ENCODE results near the gene TRIM66. TPM values are rescaled to one million over a fixed set of nuclear protein-coding genes. Genes with fewer than 3 reads are reported as not detected.

Gene TRIM66
- total and polyA plus RNA-seq, 10 of the 15 experiments (the other 5 are each of a cell fraction or from before 2014, with no cell fraction given): 1.7 to 14.5 (median 7.4) TPM

GRCh38 chr11:8612522-8612921 lies 69.9 kb downstream of the TRIM66 start:
- Histone ChIP-seq H3K79me2 (ENCODE audit: control insufficient read depth, insufficient read depth, low read length) (no peaks in the 10 kb centered on the region), H3K9ac (ENCODE audit: control insufficient read depth, insufficient read depth, low read length) (peak overlapping the region; percentile 13; the same call in 1 of the 2 replicates), H3K27me3 (replicated peaks in 1 of 2; ENCODE audit: control insufficient read depth in 2 of 2, insufficient read depth in 2 of 2, low read length in 1 of 2) (no peaks in the 10 kb centered on the region), H3K4me2 (ENCODE audit: control insufficient read depth, insufficient read depth) (no peak overlapping the region), H4K20me1 (ENCODE audit: control insufficient read depth, insufficient read depth) (no peaks in the 10 kb centered on the region), H3K36me3 (ENCODE audit: control insufficient read depth in 2 of 2, insufficient read depth in 2 of 2, low read length in 1 of 2) (peaks cover 4 to 11% of the 10 kb centered on the region in 2 experiments; a peak in 3 of 4 replicates), H3K4me3 (no peak overlapping the region), H3K4me1 (ENCODE audit: control insufficient read depth, insufficient read depth, low read length) (no peaks in the 10 kb centered on the region), H3K27ac (ENCODE audit: control insufficient read depth, insufficient read depth) (no peak overlapping the region), H3K9me3 (replicated peaks; ENCODE audit: control insufficient read depth, insufficient read depth, low read length) (no peaks in the 10 kb centered on the region), H2AFZ (ENCODE audit: control insufficient read depth, low read depth, low read length) (no peak overlapping the region)
- ATAC-seq (peak; percentile 25), FAIRE-seq (no peak), DNase-seq (ENCODE audit: low read depth, low spot score) (no peak)
- ChIA-PET CTCF (interaction anchor here (0.5 to 1.3 kb wide), 4 partner anchors 12 to 894 kb away, joined by 3 to 4 read pairs (median 4); partner anchors contain the start of gene STK33), RAD21 (ENCODE audit: unreplicated experiment) (interaction anchor here (0.8 kb wide), 1 partner anchor 18 kb away, joined by 3 read pairs; the partner anchor contains the start of gene STK33), POLR2A (interaction anchor here (0.8 to 0.9 kb wide), 2 partner anchors 21 to 165 kb away, joined by 3 read pairs; no protein-coding TSS in a partner anchor), SMC1A (ENCODE audit: uncharacterized antibody, unreplicated experiment) (interaction anchor here (0.8 to 1.6 kb wide), 5 partner anchors 13 to 347 kb away, joined by 3 to 4 read pairs (median 3); no protein-coding TSS in a partner anchor)
- TF ChIP-seq, protein P1, sequence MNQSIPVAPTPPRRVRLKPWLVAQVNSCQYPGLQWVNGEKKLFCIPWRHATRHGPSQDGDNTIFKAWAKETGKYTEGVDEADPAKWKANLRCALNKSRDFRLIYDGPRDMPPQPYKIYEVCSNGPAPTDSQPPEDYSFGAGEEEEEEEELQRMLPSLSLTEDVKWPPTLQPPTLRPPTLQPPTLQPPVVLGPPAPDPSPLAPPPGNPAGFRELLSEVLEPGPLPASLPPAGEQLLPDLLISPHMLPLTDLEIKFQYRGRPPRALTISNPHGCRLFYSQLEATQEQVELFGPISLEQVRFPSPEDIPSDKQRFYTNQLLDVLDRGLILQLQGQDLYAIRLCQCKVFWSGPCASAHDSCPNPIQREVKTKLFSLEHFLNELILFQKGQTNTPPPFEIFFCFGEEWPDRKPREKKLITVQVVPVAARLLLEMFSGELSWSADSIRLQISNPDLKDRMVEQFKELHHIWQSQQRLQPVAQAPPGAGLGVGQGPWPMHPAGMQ (IDR thresholded peaks at IDR 0.05; ENCODE audit: borderline replicate concordance): no peak
- TF ChIP-seq TCF3 (IDR thresholded peaks at IDR 0.05; ENCODE audit: borderline replicate concordance, insufficient read depth, low read depth, low read length) (no peak), MYB (IDR thresholded peaks at IDR 0.05; ENCODE audit: borderline replicate concordance, low read depth, low read length) (no peak), CHD4 (IDR thresholded peaks at IDR 0.05) (no peak), TBL1XR1 (IDR thresholded peaks at IDR 0.05; ENCODE audit: low read depth, low read length) (no peak), SRF (IDR thresholded peaks at IDR 0.05; ENCODE audit: low read depth in 2 of 2, low read length in 2 of 2) (no peak), MEF2B (IDR thresholded peaks at IDR 0.05; ENCODE audit: partially characterized antibody, poor library complexity, severe bottlenecking) (no peak), HDGF (IDR thresholded peaks at IDR 0.05) (no peak), FOXK2 (IDR thresholded peaks at IDR 0.05) (no peak), LARP7 (IDR thresholded peaks at IDR 0.05) (no peak), ZNF207 (IDR thresholded peaks at IDR 0.05; ENCODE audit: borderline replicate concordance) (no peak), ATF7 (IDR thresholded peaks at IDR 0.05; ENCODE audit: low read depth) (no peak), FOS (IDR thresholded peaks at IDR 0.05; ENCODE audit: borderline replicate concordance, extremely low read depth, insufficient read length) (no peak), TCF7 (IDR thresholded peaks at IDR 0.05; ENCODE audit: borderline replicate concordance) (no peak), NFXL1 (IDR thresholded peaks at IDR 0.05; ENCODE audit: borderline replicate concordance) (no peak)
- TF ChIP-seq, protein P2, sequence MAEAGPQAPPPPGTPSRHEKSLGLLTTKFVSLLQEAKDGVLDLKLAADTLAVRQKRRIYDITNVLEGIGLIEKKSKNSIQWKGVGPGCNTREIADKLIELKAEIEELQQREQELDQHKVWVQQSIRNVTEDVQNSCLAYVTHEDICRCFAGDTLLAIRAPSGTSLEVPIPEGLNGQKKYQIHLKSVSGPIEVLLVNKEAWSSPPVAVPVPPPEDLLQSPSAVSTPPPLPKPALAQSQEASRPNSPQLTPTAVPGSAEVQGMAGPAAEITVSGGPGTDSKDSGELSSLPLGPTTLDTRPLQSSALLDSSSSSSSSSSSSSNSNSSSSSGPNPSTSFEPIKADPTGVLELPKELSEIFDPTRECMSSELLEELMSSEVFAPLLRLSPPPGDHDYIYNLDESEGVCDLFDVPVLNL (IDR thresholded peaks at IDR 0.05; ENCODE audit: low read depth, low read length): no peak
- in situ Hi-C loops (cut with MboI): no loop called here
- no TSS peak for BruUV-seq (replicated peaks)
- intact Hi-C loops (cut with micrococcal nuclease; ENCODE audit: unreplicated experiment): no loop called here
- WGBS (ENCODE audit: insufficient coverage, insufficient replicate concordance, low lambda C conversion rate, missing lambda C conversion rate): 91% methylated on average over 5 of the region's 5 CpGs

Data from GM12878 (cell line).